ENCODE measurements around the gene ERC2. TPM values are rescaled to one million over a fixed set of nuclear protein-coding genes. Genes with fewer than 3 reads are reported as not detected.

ERC2 gene
- total RNA-seq, 1 experiment from 2014 or later: 0.77 TPM

DNA sequence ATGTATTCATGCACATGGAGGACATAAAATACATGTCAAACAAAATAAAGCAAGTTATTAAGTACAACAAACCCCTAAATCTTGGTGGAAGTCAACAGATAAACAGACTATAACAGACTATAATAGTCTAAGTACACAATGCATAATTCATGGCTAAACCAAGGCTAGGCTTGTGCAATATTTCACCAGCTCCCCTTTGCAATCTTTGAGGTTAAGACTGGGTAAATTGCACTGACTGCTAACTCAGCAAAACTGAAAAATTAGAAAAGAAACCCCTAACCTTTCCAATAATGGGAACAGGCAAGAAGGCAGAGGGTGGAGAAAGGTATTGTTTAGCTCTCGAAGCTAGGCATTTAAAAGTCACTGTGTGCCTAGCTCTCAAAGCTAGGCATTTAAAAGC, 676.3 kb downstream of the ERC2 start:
- TF ChIP-seq CTCF (conservative IDR thresholded peaks at IDR 0.05; ENCODE audit: low read depth, low read length) (no peak), EZH2phosphoT487 (IDR thresholded peaks at IDR 0.05; ENCODE audit: borderline replicate concordance, low read length) (no peak), EZH2 (IDR thresholded peaks at IDR 0.05; ENCODE audit: low read length, unreplicated experiment) (no peak)
- DNase-seq: no peak
- no TSS peak for BruUV-seq (replicated peaks)
- no peaks in the 10 kb centered on the region for H3K9me3 ChIP-seq (ENCODE audit: low read length)
- H3K27ac ChIP-seq (ENCODE audit: low read length): no peak overlapping the region
- H3K9me2 ChIP-seq (replicated peaks; ENCODE audit: low read length): no peaks in the 10 kb centered on the region
- no peaks in the 10 kb centered on the region for H4K20me1 ChIP-seq (ENCODE audit: low read length)
- peaks cover 47% of the 10 kb centered on the region for H3K4me1 ChIP-seq (ENCODE audit: insufficient read depth, low read length)
- H2AFZ ChIP-seq (ENCODE audit: low read length): no peak overlapping the region
- CTCF ChIA-PET: no interaction called here
- H3K4me3 ChIP-seq (ENCODE audit: low read length): no peak overlapping the region
- H3K79me2 ChIP-seq (ENCODE audit: low read length): no peaks in the 10 kb centered on the region
- POLR2A ChIA-PET (ENCODE audit: unreplicated experiment): no interaction called here
- intact Hi-C loops (cut with micrococcal nuclease): no loop called here
- H3K36me3 ChIP-seq (ENCODE audit: low read depth, low read length): no peaks in the 10 kb centered on the region
- peak overlapping the region; percentile 10; the same call in 1 of the 2 replicates for H3K4me2 ChIP-seq (ENCODE audit: low read length)
- H3F3A ChIP-seq (ENCODE audit: low read length, unreplicated experiment): no peaks in the 10 kb centered on the region
- no peak for ATAC-seq
- H3K9ac ChIP-seq (ENCODE audit: low read length): no peak overlapping the region
- no peaks in the 10 kb centered on the region for H3K27me3 ChIP-seq (ENCODE audit: low read length)

DNA sequence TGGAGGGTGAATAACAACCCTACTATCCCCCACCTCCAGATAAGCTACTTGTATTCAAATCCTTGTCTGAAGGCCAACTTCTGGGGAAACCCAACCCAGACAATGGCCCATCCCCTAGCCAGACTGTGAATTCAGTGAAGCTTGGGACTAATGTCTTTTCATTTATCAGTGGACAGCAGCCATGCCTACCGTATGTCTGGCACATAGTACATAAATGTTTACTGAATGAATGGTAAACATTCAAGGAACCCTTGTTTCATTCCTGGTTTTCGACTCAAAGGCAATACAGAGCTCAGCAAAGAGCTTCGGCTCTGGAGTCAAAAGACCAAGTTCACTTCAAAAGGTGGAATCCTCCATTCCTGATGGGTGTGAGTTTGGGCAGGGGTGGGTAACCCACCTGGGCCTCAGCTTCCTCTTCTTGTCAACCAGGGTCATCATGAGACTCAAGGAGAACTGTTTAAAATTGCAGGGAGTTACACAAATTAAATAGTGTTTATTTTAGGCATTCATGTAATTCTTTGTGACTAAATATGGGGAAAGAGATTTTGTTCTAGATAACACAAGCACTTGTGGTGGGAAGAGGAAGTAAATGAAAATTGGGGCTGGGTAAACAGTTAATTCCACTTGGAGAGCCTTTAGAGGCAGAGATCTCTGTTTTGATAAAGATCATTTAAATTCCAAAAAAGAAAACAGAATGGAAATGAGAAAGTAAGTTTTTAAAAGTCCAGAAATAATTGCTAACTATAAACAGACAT, 677.5 kb downstream of the ERC2 start:
- ATAC-seq (peak; percentile 17), DNase-seq (peak; percentile 70)
- Histone ChIP-seq H3K9me3 (ENCODE audit: low read length) (no peaks in the 10 kb centered on the region), H3K79me2 (ENCODE audit: low read length) (no peaks in the 10 kb centered on the region), H3F3A (ENCODE audit: low read length, unreplicated experiment) (no peaks in the 10 kb centered on the region), H3K27me3 (ENCODE audit: low read length) (no peaks in the 10 kb centered on the region), H2AFZ (ENCODE audit: low read length) (peak overlapping the region; percentile 47), H3K27ac (ENCODE audit: low read length) (peak overlapping the region; percentile 70), H3K9ac (ENCODE audit: low read length) (no peak overlapping the region), H3K4me1 (ENCODE audit: insufficient read depth, low read length) (peaks cover 35% of the 10 kb centered on the region), H3K4me3 (ENCODE audit: low read length) (peak overlapping the region; percentile 22; the same call in 1 of the 2 replicates), H3K4me2 (ENCODE audit: low read length) (peak overlapping the region; percentile 54), H3K9me2 (replicated peaks; ENCODE audit: low read length) (no peaks in the 10 kb centered on the region), H4K20me1 (ENCODE audit: low read length) (no peaks in the 10 kb centered on the region), H3K36me3 (ENCODE audit: low read depth, low read length) (no peaks in the 10 kb centered on the region)
- intact Hi-C loops (cut with micrococcal nuclease): no loop called here
- TF ChIP-seq EZH2phosphoT487 (IDR thresholded peaks at IDR 0.05; ENCODE audit: borderline replicate concordance, low read length) (no peak), CTCF (conservative IDR thresholded peaks at IDR 0.05; ENCODE audit: low read depth, low read length) (no peak), EZH2 (IDR thresholded peaks at IDR 0.05; ENCODE audit: low read length, unreplicated experiment) (no peak)
- no TSS peak for BruUV-seq (replicated peaks)
- ChIA-PET POLR2A (ENCODE audit: unreplicated experiment) (no interaction called here), CTCF (interaction anchor here (0.7 kb wide), 1 partner anchor 83 kb away, joined by 3 read pairs; no protein-coding TSS in a partner anchor)

GRCh38 chr3:55789516-55789915, 678.8 kb downstream of the ERC2 start:
- BruUV-seq (replicated peaks): no TSS peak

More at GRCh38 chr3:55789516-55789915, 678.8 kb downstream of the ERC2 start:
- Histone ChIP-seq H3F3A (ENCODE audit: low read length, unreplicated experiment) (no peaks in the 10 kb centered on the region), H3K9me2 (replicated peaks; ENCODE audit: low read length) (no peaks in the 10 kb centered on the region), H2AFZ (ENCODE audit: low read length) (no peak overlapping the region), H3K4me3 (ENCODE audit: low read length) (no peak overlapping the region), H3K9ac (ENCODE audit: low read length) (no peak overlapping the region), H4K20me1 (ENCODE audit: low read length) (no peaks in the 10 kb centered on the region), H3K4me1 (ENCODE audit: insufficient read depth, low read length) (peaks cover 27% of the 10 kb centered on the region), H3K4me2 (ENCODE audit: low read length) (no peak overlapping the region), H3K36me3 (ENCODE audit: low read depth, low read length) (no peaks in the 10 kb centered on the region), H3K79me2 (ENCODE audit: low read length) (no peaks in the 10 kb centered on the region), H3K27ac (ENCODE audit: low read length) (no peak overlapping the region), H3K27me3 (ENCODE audit: low read length) (no peaks in the 10 kb centered on the region), H3K9me3 (ENCODE audit: low read length) (no peaks in the 10 kb centered on the region)
- intact Hi-C loops (cut with micrococcal nuclease): no loop called here
- TF ChIP-seq CTCF (conservative IDR thresholded peaks at IDR 0.05; ENCODE audit: low read depth, low read length): no peak
- TF ChIP-seq EZH2 (IDR thresholded peaks at IDR 0.05; ENCODE audit: low read length, unreplicated experiment): no peak
- TF ChIP-seq EZH2phosphoT487 (IDR thresholded peaks at IDR 0.05; ENCODE audit: borderline replicate concordance, low read length): no peak
- POLR2A ChIA-PET (ENCODE audit: unreplicated experiment): no interaction called here
- no peak for DNase-seq
- CTCF ChIA-PET: no interaction called here
- no peak for ATAC-seq

All from PC-3 (cell line).